Loucy (cell line): ENCODE data around the gene TMEM208.

Experiments used
- EZH2phosphoT487 ChIP-seq: fragments of 200-600 bp; IDR thresholded peaks from 2 replicates; pipeline ENCODE4 v1.6.1; 2018; ENCODE audit warnings: antibody characterized with exemption, mild to moderate bottlenecking, moderate library complexity, borderline replicate concordance
- TF ChIP-seq, protein P1 (sequence below): fragments of 200-600 bp; sonication (generic); conservative IDR thresholded peaks from 2 replicates; pipeline ENCODE4 v1.5.1; 2014; ENCODE audit warnings: mild to moderate bottlenecking, antibody characterized with exemption, low read length

- TF ChIP-seq, protein P1, sequence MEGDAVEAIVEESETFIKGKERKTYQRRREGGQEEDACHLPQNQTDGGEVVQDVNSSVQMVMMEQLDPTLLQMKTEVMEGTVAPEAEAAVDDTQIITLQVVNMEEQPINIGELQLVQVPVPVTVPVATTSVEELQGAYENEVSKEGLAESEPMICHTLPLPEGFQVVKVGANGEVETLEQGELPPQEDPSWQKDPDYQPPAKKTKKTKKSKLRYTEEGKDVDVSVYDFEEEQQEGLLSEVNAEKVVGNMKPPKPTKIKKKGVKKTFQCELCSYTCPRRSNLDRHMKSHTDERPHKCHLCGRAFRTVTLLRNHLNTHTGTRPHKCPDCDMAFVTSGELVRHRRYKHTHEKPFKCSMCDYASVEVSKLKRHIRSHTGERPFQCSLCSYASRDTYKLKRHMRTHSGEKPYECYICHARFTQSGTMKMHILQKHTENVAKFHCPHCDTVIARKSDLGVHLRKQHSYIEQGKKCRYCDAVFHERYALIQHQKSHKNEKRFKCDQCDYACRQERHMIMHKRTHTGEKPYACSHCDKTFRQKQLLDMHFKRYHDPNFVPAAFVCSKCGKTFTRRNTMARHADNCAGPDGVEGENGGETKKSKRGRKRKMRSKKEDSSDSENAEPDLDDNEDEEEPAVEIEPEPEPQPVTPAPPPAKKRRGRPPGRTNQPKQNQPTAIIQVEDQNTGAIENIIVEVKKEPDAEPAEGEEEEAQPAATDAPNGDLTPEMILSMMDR = no peak
- no peak for TF ChIP-seq EZH2phosphoT487
Measured at GRCh38 chr16:67211674-67212073, 15.3 kb upstream of the TMEM208 start.
